GM19467 (cell line): ENCODE data around the gene SEC11C.

Experiments used
- ATAC-seq: cut with Tn5 transposase; IDR thresholded peaks from one replicate; pipeline ENCODE4 v1.9.1; 2021; ENCODE audit warnings: mild to moderate bottlenecking, moderate library complexity; ENCODE audit not compliant: unreplicated experiment

The SEC11C gene

DNA sequence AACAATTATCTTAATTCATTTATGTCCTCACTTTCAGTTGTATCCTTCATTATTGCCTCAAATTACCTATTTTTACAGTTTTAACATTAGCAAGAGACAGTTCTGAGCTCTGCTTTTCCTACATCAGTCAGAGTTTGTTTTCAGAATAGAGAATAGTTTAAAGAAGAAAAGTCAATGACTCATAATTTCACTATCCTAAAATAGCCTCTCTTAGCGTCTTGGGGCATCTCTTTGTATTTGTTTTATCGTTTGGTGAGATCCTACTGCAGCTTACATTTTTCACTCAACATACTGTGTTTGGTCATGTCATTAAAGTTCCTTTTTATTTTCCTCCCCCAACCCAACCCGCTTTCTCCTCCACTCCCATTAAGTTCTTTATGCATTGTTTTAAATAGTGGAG lies 3.8 kb downstream of the SEC11C start:
- no peak for ATAC-seq

DNA sequence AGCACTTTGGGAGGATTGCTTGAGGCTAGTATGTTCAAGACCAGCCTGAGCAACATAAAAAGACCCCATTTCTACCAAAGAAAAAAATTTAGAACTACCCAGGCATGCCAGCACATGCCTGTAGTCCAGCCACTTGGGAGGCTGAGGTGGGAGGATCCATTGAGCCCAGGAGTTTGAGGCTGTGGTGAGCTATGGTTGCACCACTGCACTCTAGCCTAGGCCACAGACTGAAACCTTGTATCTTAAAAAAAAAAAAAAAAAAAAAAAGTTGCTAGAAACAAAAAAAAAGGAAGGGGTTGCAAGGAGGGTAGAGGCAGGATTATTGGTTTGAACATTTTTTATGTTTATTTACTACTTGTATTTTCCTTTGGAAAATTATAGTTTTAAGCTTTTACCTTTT lies 4.8 kb downstream of the SEC11C start:
- ATAC-seq, result no peak

DNA sequence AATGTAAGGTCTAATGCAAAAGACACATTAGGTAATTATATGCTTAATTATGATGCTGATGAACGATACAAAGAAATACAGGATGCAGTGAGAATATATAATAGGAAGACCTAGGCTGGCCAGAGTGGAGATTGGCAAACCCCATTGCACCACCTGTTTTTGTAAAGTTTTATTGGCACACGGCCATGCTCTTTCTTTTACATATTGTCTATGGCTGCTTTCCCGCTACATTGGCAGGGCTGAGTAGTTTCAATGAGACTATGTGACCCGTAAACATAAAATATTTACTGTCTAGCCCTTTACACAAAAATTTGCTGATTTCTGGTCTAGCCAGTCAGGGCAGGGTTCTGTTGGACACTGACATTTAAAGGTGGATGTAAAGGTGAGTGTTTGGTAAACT lies 5.4 kb downstream of the SEC11C start:
- ATAC-seq, result no peak

DNA sequence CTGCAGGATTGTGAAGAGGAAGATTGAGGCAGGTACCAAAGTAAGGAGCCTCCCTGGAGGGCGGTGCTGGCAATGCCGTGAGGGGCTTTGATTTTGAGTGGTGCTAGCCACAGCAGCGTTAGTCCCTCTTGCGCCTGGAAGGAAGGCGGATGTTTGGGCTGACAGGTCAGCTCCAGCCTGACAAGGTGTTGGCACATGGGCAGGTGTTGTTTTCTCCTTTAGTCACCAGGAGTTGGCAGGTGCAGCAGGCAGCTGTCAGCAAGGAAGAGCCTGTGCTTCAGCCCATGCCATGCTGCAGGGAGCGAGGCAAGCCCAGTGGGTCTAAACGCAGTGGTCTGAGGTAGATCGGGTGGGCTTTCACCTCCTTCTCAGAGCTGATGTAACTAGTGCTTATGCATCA lies 8.5 kb downstream of the SEC11C start:
- ATAC-seq, result no peak

DNA sequence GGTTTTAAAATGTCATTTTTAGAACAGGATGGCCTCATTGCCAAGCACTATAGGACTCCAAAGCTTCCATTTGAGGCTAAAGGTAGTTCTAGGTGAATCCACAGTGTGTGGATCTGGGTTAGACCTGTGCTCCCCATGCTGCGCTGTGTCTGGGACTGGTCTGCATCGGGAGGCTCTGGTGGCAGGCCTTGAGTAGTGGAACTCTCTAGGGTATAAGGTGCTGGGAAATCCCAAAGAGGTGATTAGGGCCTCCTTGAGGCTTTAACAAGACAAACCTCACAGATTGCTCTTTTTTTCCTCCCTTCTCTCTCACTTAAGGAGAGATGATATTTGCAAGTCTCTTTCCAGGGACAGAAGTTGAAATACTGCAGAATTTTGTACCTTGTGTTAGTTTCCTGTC lies 9.3 kb downstream of the SEC11C start:
- ATAC-seq, result no peak

DNA sequence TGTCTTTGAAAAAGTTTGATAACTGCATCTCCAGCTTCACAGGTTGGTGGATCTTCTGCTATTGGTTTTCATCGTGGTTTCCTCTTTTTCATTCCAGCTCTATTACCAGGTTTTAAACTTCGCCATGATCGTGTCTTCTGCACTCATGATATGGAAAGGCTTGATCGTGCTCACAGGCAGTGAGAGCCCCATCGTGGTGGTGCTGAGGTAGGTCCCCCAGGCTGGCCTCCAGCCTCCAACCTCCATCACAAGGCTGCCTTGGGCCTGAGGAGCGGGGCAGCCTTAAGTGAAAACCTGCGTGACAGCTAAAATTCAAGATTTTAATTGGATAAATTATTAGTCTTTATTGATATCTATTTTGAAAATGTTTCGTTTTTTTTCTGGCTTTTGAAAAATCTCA lies 9.7 kb downstream of the SEC11C start:
- ATAC-seq, result no peak

DNA sequence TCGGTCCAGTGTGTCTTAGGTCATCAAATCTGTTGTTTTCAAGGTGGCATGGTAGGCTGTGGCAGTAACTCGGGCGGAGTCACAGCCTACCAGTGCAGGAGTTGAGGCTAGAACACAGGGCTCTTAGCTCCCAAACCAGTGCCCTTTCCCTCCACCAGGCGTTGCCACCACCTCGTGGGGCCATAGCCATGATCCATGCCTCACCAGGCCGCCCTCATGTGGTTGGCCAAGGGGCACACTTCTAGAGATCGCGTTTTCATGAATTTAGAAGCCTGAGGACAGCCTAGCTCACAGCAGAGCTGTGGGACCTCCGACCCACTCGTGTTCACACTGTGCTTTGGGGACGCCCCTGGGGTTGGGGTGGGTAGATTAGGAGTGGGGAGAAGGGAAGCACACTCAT lies 10.6 kb downstream of the SEC11C start:
- no peak for ATAC-seq

DNA sequence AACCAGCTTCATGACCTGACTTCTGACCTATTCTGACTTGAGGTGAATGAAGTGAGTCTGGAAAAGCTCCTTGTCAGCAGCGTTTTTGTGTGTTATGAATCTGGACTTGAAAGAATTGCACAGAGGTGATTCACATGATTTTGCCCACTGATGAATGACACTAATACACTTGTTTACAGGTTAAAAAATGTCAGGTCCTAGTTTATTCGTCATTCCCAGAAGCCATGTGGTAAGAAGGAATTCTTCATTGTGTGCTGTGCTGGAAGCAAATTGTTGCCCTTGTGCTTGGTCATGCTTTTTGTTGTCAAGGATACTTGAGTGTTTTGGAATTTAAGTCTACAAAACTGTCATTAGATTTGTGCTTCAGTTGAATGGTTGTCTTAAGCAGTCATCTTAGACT lies 15.5 kb downstream of the SEC11C start:
- ATAC-seq, result no peak

DNA sequence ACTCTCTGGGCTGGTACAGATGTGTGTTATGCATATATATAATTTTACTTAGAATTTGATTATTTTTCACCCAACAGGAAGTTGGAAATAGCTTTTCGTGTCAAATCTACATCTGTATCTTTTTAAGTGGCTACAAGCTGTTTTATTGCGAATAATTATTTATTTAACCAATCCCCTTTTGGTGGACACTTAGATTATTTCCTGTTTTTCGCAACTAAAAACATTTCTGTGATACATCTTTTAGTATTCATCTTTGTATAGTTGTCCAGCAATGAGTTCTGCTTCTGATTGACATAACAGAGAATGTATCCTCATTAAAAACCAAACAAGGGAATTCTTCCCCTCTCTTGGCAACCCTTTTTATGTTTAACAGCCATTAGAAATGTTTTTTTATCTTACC lies 16.6 kb downstream of the SEC11C start:
- ATAC-seq, result no peak

DNA sequence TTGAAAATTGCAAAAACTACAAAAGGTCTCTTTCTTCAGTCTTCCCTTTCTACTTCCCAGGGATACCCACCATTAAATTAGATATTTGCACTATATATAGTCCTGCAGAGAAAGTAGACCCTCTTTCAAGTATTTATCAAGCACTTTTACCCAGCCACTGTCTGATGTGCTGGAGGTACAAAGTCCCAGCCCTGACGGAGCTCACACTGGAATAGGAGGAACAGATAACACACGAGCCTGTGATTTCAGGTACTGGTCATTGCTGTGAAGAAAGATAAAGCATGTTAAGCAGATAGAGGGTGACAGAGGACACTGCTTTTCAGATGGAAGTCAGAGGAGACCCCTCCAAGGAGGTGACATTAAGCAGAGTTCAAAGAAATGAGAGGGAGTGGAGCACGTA lies 19.6 kb downstream of the SEC11C start:
- ATAC-seq, result no peak

DNA sequence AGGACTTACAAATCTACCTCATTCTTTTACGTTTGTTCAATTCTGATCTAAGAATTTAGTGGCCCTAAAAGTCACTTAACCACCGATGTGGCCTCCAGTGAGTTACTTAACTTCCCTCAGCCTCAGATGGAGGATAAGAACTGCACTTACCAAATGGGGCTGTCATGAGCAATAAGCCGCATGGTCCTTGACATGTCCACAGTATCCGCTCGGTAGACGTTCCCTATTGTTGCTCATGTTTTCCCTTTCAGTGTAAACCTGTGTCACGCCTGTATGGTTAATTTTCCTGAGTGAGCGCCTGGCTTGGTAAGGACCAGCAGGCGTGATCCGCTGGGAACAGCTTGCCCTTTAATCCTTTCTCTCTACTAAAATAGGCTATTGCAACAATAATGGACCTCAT lies 20.3 kb downstream of the SEC11C start:
- ATAC-seq, result no peak

DNA sequence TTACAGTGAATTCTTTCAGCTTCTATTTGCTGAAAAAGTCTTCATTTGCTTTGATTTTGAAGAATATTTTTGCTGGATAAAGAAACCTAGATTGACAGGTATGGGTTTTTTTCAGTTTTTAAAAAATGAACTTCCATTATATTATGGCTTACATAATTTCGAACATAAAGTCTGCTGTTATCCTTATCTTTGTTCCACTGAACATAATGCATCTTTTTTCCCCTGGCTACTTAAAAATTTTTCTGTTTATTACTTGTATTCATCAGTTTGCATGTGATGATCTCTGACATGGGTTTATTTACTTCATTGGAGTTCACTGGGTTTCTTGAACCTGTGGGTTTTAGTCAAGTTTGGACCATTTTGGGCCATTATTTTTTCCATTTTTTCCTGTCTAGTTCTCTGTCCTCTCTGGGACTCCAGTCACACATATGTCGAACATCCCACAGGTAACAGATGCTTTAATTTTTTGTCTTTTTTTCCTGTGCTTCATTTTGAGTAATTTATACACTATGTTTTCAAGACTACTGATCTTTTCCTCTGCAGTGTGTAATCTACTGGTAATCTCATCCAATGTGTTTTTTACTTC lies 33.1 kb downstream of the SEC11C start:
- no peak for ATAC-seq

DNA sequence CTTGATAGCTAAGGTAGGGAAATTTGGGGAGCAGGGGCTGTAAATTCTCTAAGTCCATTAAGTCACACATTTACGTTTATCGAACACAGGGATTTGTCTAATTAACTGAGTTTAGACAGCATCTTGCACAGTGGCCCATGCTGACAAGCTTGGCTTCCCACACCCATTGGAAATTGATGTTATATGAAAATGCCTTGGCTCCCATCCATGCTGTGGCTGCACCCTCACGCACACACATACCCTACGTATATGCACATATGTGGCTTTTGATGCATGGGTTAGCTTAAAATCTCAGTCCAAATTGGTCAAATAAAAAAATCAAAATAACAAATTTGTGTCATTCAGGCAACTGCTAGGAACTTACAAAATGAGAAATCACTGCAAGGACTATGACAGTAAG lies 37.8 kb downstream of the SEC11C start:
- no peak for ATAC-seq

DNA sequence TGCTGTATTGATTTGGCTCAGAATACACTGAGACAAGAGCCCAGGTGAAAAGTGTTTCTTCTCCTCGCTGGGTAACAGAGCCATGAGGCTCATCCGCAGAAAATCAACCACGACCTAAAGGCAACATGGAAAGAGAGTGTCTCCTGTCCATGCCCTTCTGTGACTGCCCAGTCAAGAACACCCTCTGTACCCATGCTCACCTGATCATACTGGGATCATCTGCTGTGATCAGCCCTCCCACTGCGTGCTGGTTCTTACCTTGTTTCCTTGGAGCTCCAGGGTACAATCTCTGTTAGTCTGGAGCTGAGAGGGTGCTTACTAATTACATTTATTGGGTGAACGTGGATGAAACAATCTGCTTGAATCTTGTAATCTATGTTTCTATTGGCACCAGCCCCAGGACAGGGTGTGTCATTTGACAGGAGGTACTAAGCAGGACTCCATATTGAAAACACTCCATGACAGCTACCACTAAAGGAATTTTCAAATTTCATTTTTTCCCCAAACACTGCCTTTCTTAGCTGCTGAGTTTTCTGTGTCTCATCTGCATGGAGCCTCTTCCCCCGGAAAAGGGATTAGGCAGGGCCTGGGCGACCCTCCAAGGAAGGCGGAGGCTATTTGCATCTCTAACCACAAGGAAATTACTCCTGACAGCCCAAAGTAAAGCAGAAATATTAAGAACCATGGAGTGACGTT lies 40.6 kb downstream of the SEC11C start:
- ATAC-seq, result no peak

DNA sequence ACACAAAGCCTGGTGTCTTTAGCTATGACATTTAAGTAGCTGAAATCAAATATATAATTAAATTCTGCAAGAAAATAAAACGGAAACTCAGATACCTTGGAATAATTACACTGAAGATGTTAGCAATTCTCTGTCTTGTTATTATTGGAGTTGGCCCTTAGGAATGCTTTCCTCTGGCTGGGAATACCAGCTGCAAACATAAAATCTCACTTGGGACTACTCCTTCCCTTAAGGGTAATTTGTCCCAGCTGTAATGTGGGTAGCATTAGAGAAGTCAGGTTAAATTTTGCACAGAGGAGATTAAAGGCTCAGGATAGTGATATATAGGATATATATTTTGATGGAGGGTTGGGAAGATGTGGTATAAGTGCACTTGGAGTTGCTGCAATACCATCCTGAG lies 43.0 kb downstream of the SEC11C start:
- no peak for ATAC-seq

DNA sequence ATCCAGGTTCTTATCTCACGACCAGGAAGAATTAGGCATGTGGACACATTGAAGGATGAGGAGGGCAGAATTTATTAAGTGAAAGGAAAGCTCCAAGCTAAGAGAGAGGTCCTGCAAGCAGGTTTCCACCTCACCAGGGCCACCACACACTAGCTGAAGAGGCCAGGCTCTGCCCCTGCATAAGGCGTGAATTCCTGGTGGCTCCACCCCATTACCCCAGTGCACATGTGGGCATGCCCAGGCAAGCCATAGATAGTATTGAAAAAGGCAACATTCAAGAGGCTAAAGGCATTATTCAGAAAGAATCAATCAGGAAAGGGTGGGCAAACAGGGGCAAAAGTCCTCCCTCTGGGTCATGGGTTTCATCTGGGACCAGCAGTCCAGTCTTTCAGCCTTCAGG lies 49.3 kb downstream of the SEC11C start:
- ATAC-seq, result no peak

DNA sequence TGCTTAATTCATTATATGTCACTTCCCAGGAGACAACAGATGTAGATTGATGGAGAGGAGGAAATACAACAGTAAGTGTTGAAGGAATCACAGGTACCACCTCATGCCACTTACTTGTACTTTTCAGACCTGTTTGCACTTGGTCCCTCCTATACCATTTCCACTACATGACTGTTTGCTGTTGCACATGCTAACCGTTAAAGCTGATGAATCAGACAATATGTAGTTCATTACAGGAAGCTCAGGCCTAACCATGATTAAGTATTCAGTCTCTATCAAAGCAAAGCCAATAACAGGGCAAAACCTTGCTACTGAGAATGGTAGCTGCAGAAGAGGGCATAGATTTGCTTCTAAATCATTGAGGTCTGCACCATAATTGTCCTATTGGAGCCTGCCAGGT lies 50.1 kb downstream of the SEC11C start:
- ATAC-seq, result no peak

DNA sequence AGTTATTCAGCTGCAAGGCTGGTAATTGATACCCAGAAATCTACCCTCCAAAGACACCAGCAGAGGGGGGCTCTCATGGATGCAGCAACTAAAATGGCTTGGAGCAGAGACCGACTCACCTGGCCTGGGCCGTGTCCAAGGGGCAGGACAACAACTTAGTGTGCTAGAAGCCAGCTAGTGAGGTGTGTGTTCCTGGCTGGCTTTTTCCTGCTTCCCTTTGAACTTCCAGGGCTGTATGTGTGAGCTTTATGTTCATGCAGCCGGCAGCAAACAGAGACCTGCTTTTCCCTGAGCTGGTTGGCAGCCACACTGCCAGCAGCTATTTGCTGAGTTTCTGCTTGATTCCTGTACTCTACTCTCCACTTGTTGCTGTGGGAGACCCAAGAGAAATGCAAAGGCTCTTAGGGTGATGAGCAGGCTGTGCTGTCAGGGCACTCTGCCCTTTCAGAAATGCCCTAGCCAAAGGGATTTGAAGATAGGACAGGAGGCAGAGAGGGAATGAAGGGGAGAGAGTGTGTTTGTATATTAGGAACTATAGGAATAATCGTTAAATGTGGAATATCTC lies 56.6 kb downstream of the SEC11C start:
- ATAC-seq, result no peak

DNA sequence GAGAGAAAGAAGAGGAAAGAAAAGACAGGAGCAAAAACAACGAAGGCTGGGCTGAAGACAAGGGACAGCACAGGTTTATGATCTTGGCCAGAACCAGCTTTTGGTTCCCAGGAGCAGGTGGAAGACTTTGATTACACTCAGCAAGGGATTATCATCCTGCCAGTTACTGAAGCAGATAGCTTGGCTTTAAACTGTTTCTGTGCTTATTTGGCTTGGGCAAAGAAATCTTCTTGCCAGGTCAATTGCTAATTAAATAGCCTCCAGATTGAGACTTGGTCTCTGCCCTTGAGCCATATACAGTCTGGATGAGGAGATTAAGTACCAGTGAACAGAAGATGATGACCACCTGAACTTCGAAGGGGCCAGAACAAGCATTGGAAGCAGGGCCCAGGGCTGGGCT lies 58.0 kb downstream of the SEC11C start:
- ATAC-seq, result no peak

DNA sequence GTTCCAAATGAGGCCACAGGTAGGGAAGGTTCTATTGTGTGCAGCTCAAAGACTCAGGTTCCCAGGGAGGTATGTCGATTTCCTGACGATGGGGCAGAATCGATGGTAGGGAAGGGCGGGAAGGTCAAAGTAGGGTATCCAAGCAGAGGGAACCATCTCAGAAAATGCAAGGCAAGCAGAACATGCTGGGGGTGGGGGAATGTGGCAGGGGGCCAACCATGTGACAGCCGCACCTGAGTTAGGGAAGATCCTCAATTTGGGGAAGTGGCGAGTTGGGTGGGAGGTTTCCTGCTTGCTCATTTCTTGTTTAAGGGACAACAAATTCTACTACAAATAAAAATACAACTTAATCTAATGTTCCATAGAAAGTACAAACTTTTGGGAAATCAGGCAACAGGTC lies 58.5 kb downstream of the SEC11C start:
- ATAC-seq, result no peak

DNA sequence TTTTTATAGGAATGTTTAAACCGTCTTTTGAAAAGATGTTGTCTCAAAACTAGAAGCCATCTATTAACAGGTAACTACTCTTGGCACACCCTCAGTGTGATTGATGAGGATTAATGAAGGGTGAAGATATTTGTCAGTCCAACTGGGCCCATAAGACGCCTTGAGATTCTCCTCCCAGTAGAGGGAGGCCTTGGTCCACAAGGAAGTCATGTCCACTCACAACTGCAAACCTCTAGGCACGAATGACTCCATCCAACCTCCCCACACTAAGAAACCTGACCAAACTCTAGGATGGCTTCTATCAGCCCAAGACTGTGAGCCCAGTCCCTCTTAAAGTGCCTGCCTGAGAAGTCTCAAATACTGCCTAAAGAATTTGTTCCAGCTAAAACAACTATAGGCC lies 61.1 kb downstream of the SEC11C start:
- ATAC-seq, result no peak

DNA sequence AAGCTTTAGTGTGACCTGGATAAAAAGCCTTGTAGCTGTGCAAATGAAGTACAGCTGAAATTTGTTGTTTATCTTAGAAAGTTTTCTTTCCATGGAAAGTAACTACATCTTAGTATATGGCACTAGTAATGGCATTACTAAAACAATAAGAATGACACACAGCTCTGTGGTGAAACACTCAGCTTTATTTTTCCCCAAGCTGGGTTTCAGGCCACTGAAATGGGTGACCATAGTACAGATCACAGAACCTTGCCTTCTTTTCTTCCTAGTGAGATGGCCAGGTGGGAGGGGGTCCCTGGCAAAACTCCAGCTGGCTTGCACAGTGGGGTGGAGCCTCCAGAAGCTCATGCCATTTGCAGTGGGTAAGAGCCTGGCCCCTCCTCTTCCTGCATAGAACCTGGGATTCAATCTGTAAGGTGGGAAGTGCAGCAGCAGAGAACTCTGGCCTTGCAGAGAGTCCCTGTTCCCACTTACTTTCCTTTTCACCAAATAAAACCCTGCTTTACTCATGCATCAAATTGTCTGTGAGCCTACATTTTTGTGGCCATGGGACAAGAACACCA lies 62.7 kb downstream of the SEC11C start:
- no peak for ATAC-seq

DNA sequence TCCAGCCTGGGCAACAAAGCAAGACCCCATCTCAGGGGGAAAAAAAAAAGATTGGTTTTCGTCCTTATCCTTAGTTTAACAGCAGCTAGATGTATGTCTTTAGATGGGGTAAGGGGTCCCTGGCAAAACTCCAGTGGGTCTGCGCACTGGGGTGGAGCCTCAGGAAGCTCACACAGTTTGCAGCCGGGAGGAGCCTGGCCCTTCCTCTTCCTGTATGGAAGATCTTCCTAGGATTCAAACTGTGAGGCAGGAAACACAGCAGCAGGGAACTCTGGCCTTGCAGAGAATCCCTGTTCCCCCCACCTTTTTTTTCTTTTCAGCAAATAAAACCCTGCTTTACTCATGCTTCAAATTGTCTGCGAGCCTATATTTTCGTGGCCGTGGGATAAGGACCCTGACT lies 67.8 kb downstream of the SEC11C start:
- ATAC-seq, result no peak
